HPDE6-E6E7 (cell line): ENCODE data around the gene CNIH2.
"Not testable (repeated sequence)": the region's sequence is repeated elsewhere in the genome, so short reads cannot be mapped to it uniquely, and the experiment has no call there.

Experiments
- DNase-seq: peaks from one replicate; pipeline ENCODE4 v3.0.0; 2011; ENCODE audit warnings: missing footprints; ENCODE audit errors: extremely low spot score

The CNIH2 gene

GRCh38 chr11:66291303-66291705, 13.3 kb downstream of the CNIH2 start:
- DNase-seq: no peak

- DNase-seq: no peak
These were observed 13.9 kb downstream of the CNIH2 start, which contains the start of gene TMEM151A for GRCh38 chr11:66291706-66292542. Gene TMEM151A, plus strand, starts transcription at chr11:66291894. Its CDS starts 120 bp downstream, at chr11:66292014.

GRCh38 chr11:66292543-66293332, 14.8 kb downstream of the CNIH2 start:
- no peak for DNase-seq

- no peak for DNase-seq
These were observed 15.4 kb downstream of the CNIH2 start for GRCh38 chr11:66293352-66293751.

- DNase-seq: no peak
These were observed 16.0 kb downstream of the CNIH2 start for GRCh38 chr11:66293777-66294625.

GRCh38 chr11:66294626-66295620, 16.9 kb downstream of the CNIH2 start:
- no peak for DNase-seq

- DNase-seq: no peak
These were observed 19.6 kb downstream of the CNIH2 start for GRCh38 chr11:66297610-66298009.

GRCh38 chr11:66299186-66299585, 21.2 kb downstream of the CNIH2 start:
- no peak for DNase-seq

- DNase-seq: no peak
These were observed 24.7 kb downstream of the CNIH2 start for GRCh38 chr11:66302656-66303055.

- DNase-seq: no peak
These were observed 31.5 kb downstream of the CNIH2 start for GRCh38 chr11:66309475-66309874.

GRCh38 chr11:66310324-66310723, 32.3 kb downstream of the CNIH2 start:
- no peak for DNase-seq

GRCh38 chr11:66310803-66311440, 32.9 kb downstream of the CNIH2 start:
- not testable (repeated sequence) for DNase-seq

GRCh38 chr11:66311470-66311964, 33.5 kb downstream of the CNIH2 start:
- no peak for DNase-seq

GRCh38 chr11:66311965-66312548, 34.1 kb downstream of the CNIH2 start:
- peak; percentile 86 for DNase-seq

- peak; percentile 99 for DNase-seq
These were observed 34.8 kb downstream of the CNIH2 start for GRCh38 chr11:66312549-66313320.

GRCh38 chr11:66313321-66314185, 35.6 kb downstream of the CNIH2 start:
- DNase-seq: no peak

GRCh38 chr11:66314186-66314501, 36.2 kb downstream of the CNIH2 start:
- no peak for DNase-seq
